IMR-90 (cell line): ENCODE measurements around the gene FBH1. TPM values are rescaled to one million over a fixed set of nuclear protein-coding genes. Genes with fewer than 3 reads are reported as not detected.

Experiments
- ATAC-seq: fragments of 200-7000 bp; cut with Tn5 transposase; 2 replicates; pipeline ENCODE4 v1.9.1; 2020; ENCODE audit warnings: low read depth, mild to moderate bottlenecking, moderate library complexity
- BruUV-seq: library from RNA; stranded (reverse); fragments of 400-500 nt; replicated peaks from 2 replicates; lab custom pipeline; 2021; lab: Mats Ljungman, UMichigan
- CTCF ChIA-PET: fragments of 300-600 bp; formaldehyde crosslinking; extraction: SDS; loops from one replicate; lab custom pipeline; 2021; ENCODE audit warnings: antibody characterized with exemption; lab: Yijun Ruan, JAX
- POLR2A ChIA-PET: fragments of 300-600 bp; sonication (Branson Sonifier 250); formaldehyde crosslinking; loops from one replicate; lab custom pipeline; 2022; ENCODE audit warnings: antibody characterized with exemption; ENCODE audit not compliant: unreplicated experiment; lab: Charles Lee
- DNase-seq: peaks from one replicate; pipeline ENCODE4 v3.0.0; 2013
- H2AFZ ChIP-seq: replicated peaks from 2 replicates; pipeline ENCODE3; 2013; ENCODE audit warnings: low read length, mild to moderate bottlenecking; ENCODE audit not compliant: poor library complexity
- H2AK5ac ChIP-seq: 2 replicates; pipeline ENCODE4 v1.6.1; 2013; ENCODE audit warnings: low read depth, low read length, inconsistent platforms
- H2AK9ac ChIP-seq: replicated peaks from 2 replicates; pipeline ENCODE3; 2013; ENCODE audit warnings: mild to moderate bottlenecking, low read depth, low read length, moderate library complexity; ENCODE audit not compliant: poor library complexity
- H2BK120ac ChIP-seq: 2 replicates; pipeline ENCODE4 v1.6.1; 2013; ENCODE audit warnings: low read depth, low read length, inconsistent platforms
- H2BK15ac ChIP-seq: 3 replicates; pipeline ENCODE4 v1.6.1; 2013; ENCODE audit warnings: low read depth, low read length, inconsistent platforms
- H2BK20ac ChIP-seq: 2 replicates; pipeline ENCODE4 v1.6.1; 2013; ENCODE audit warnings: low read depth, mild to moderate bottlenecking, inconsistent platforms, low read length, moderate library complexity
- H2BK5ac ChIP-seq: 2 replicates; pipeline ENCODE4 v1.6.1; 2013; ENCODE audit warnings: mild to moderate bottlenecking, low read depth, low read length, inconsistent platforms; ENCODE audit not compliant: poor library complexity, severe bottlenecking
- H3K14ac ChIP-seq: replicated peaks from 2 replicates; pipeline ENCODE4 v1.6.1; 2013; ENCODE audit warnings: low read depth, low read length, inconsistent platforms
- H3K18ac ChIP-seq: 2 replicates; pipeline ENCODE4 v1.6.1; 2013; ENCODE audit warnings: low read depth, low read length, control low read depth
- H3K23ac ChIP-seq: 2 replicates; pipeline ENCODE4 v1.6.1; 2013; ENCODE audit warnings: low read depth, low read length, inconsistent platforms
- H3K27ac ChIP-seq: 2 replicates; pipeline ENCODE4 v1.5.1; 2013; ENCODE audit warnings: mild to moderate bottlenecking, control low read depth, low read length; ENCODE audit not compliant: insufficient read depth
- H3K27me3 ChIP-seq: 2 replicates; pipeline ENCODE4 v1.6.1; 2013; ENCODE audit warnings: low read length; ENCODE audit not compliant: control insufficient read depth, insufficient read depth
- H3K36me3 ChIP-seq: 2 replicates; pipeline ENCODE4 v1.6.1; 2013; ENCODE audit warnings: low read length, mixed read lengths; ENCODE audit not compliant: control insufficient read depth, insufficient read depth
- H3K4ac ChIP-seq: 2 replicates; pipeline ENCODE4 v1.6.1; 2013; ENCODE audit warnings: low read depth, low read length, inconsistent platforms
- H3K4me1 ChIP-seq: 2 replicates; pipeline ENCODE4 v1.6.1; 2013; ENCODE audit warnings: low read length, mixed read lengths; ENCODE audit not compliant: control insufficient read depth, insufficient read depth
- H3K4me2 ChIP-seq: 2 replicates; pipeline ENCODE4 v1.6.1; 2013; ENCODE audit warnings: low read depth, mild to moderate bottlenecking, control low read depth, low read length, moderate library complexity
- H3K4me3 ChIP-seq: 2 replicates; pipeline ENCODE4 v1.5.1; 2013; ENCODE audit warnings: low read depth, mild to moderate bottlenecking, control low read depth, low read length, moderate library complexity; ENCODE audit not compliant: insufficient read depth
- H3K56ac ChIP-seq: 2 replicates; pipeline ENCODE4 v1.6.1; 2013; ENCODE audit warnings: low read length, inconsistent platforms; ENCODE audit not compliant: insufficient read depth; ENCODE audit errors: extremely low read depth
- H3K79me1 ChIP-seq, 2 experiments: 2 replicates each; pipeline ENCODE4 v1.6.1; 2013; ENCODE audit warnings: low read length in 2 of 2, inconsistent platforms in 1 of 2, low read depth in 1 of 2
- H3K9ac ChIP-seq: 2 replicates; pipeline ENCODE4 v1.6.1; 2013; ENCODE audit warnings: low read depth, low read length, control low read depth
- H3K9me1 ChIP-seq: 2 replicates; pipeline ENCODE4 v1.6.1; 2013; ENCODE audit warnings: low read length, inconsistent platforms; ENCODE audit not compliant: insufficient read depth
- H3K9me3 ChIP-seq: 2 replicates; pipeline ENCODE4 v1.6.1; 2013; ENCODE audit warnings: low read length; ENCODE audit not compliant: control insufficient read depth, insufficient read depth
- H4K20me1 ChIP-seq: 2 replicates; pipeline ENCODE4 v1.6.1; 2013; ENCODE audit warnings: low read length, inconsistent platforms; ENCODE audit not compliant: insufficient read depth
- H4K5ac ChIP-seq: 2 replicates; pipeline ENCODE4 v1.6.1; 2013; ENCODE audit warnings: mild to moderate bottlenecking, low read depth, low read length, control low read depth
- H4K8ac ChIP-seq, 2 experiments: 2 replicates each; pipeline ENCODE4 v1.6.1; 2013; ENCODE audit warnings: low read depth in 2 of 2, low read length in 2 of 2, control low read depth in 1 of 2, inconsistent platforms in 1 of 2
- H4K91ac ChIP-seq: 2 replicates; pipeline ENCODE4 v1.6.1; 2013; ENCODE audit warnings: low read depth, low read length, inconsistent platforms; ENCODE audit not compliant: insufficient read depth
- BHLHE40 ChIP-seq: fragments of 150-350 bp; IDR thresholded peaks from 2 replicates; pipeline ENCODE4 v1.6.1; 2016; ENCODE audit warnings: mild to moderate bottlenecking, low read depth, low read length
- CEBPB ChIP-seq: IDR thresholded peaks from 2 replicates; pipeline ENCODE4 v1.6.1; 2012; ENCODE audit warnings: low read depth, low read length, improper control_type of control experiment
- CHD1 ChIP-seq: IDR thresholded peaks from 2 replicates; pipeline ENCODE4 v1.6.1; 2012; ENCODE audit warnings: low read depth, low read length, improper control_type of control experiment
- CTCF ChIP-seq: conservative IDR thresholded peaks from 2 replicates; pipeline ENCODE4 v1.5.1; 2012; ENCODE audit warnings: mild to moderate bottlenecking, low read depth, low read length, improper control_type of control experiment
- FOS ChIP-seq: fragments of 150-350 bp; IDR thresholded peaks from 2 replicates; pipeline ENCODE4 v1.6.1; 2016; ENCODE audit warnings: low read depth, low read length
- MAFK ChIP-seq: IDR thresholded peaks from 2 replicates; pipeline ENCODE4 v1.6.1; 2012; ENCODE audit warnings: low read depth, low read length, improper control_type of control experiment
- MAZ ChIP-seq: IDR thresholded peaks from 2 replicates; pipeline ENCODE4 v1.6.1; 2012; ENCODE audit warnings: low read depth, mild to moderate bottlenecking, low read length, improper control_type of control experiment, moderate library complexity, borderline replicate concordance
- MXI1 ChIP-seq: IDR thresholded peaks from 2 replicates; pipeline ENCODE4 v1.6.1; 2012; ENCODE audit warnings: low read depth, mild to moderate bottlenecking, low read length, moderate library complexity, borderline replicate concordance
- NFE2L2 ChIP-seq: fragments of 150-350 bp; IDR thresholded peaks from 2 replicates; pipeline ENCODE4 v1.6.1; 2016; ENCODE audit warnings: low read depth, mild to moderate bottlenecking, low read length
- POLR2A ChIP-seq: IDR thresholded peaks from 2 replicates; pipeline ENCODE4 v1.6.1; 2012; ENCODE audit warnings: mild to moderate bottlenecking, low read depth, low read length
- RAD21 ChIP-seq: IDR thresholded peaks from 2 replicates; pipeline ENCODE4 v1.6.1; 2012; ENCODE audit warnings: low read length, improper control_type of control experiment
- RCOR1 ChIP-seq: IDR thresholded peaks from 2 replicates; pipeline ENCODE4 v1.6.1; 2012; ENCODE audit warnings: mild to moderate bottlenecking, low read length, improper control_type of control experiment; ENCODE audit not compliant: insufficient replicate concordance
- RFX5 ChIP-seq: IDR thresholded peaks from 2 replicates; pipeline ENCODE4 v1.8.0; 2012; ENCODE audit warnings: low read depth, mild to moderate bottlenecking, low read length, moderate library complexity
- SMC3 ChIP-seq: fragments of 150-350 bp; IDR thresholded peaks from 2 replicates; pipeline ENCODE4 v1.6.1; 2016; ENCODE audit warnings: low read depth, mild to moderate bottlenecking, antibody characterized with exemption, low read length, moderate library complexity
- WGBS, 2 experiments: methylation state at CpG; one replicate each; pipeline versions ENCODE4 v1.1.5 to v1.1.7; 2013; ENCODE audit warnings: missing lambda C conversion rate in 2 of 2; ENCODE audit not compliant: insufficient read length in 1 of 2; ENCODE audit errors: extremely low coverage in 2 of 2; 5-methylcytosine and 5-hydroxymethylcytosine counted together
- dilution Hi-C: fragments of 300-500 bp; cut with HindIII; formaldehyde crosslinking; loops from one replicate; pipeline ENCODE4 v1.14.3; 2018; ENCODE audit warnings: low sequenced_read_pairs; ENCODE audit not compliant: unreplicated experiment
- in situ Hi-C: fragments of 300-500 bp; cut with MboI; formaldehyde crosslinking; loops from 3 replicates; pipeline ENCODE4 v1.14.3; 2019; ENCODE audit warnings: low sequenced_read_pairs, inconsistent platforms, mixed read lengths
- intact Hi-C: fragments of 100-400 bp; cut with micrococcal nuclease; formaldehyde crosslinking; loops from 2 replicates; pipeline ENCODE4 v1.10.0; 2022
- polyA plus RNA-seq, 3 experiments: library from polyadenylated mRNA; depleted of rRNA; stranded (reverse); fragments of >200 nt; gene quantifications; 2 replicates each; pipeline ENCODE4 v1.2.3, GENCODE V29; 2012; ENCODE audit warnings: low replicate concordance in 1 of 3
- total RNA-seq: library from RNA; depleted of rRNA; stranded (reverse); fragments of >200 nt; gene quantifications from 2 replicates; pipeline ENCODE4 v1.2.3, GENCODE V29; 2012
- TF ChIP-seq, protein P1 (sequence below): fragments of 150-350 bp; IDR thresholded peaks from 2 replicates; pipeline ENCODE4 v1.6.1; 2016; ENCODE audit warnings: low read depth, mild to moderate bottlenecking, low read length, moderate library complexity, borderline replicate concordance
- TF ChIP-seq, protein P2 (sequence below): fragments of 150-350 bp; IDR thresholded peaks from 2 replicates; pipeline ENCODE4 v1.6.1; 2017; ENCODE audit warnings: mild to moderate bottlenecking, antibody characterized with exemption, low read length, low read depth

Gene FBH1
- total and polyA plus RNA-seq, 2 of the 4 experiments (the other 2 are of a cell fraction), result 59.3 to 72.2 TPM

- DNase-seq (no peak), ATAC-seq (no peak)
- Histone ChIP-seq H3K9me1 (peaks cover 17% of the 10 kb centered on the region), H4K8ac (no peak overlapping the region), H3K56ac (no peak overlapping the region), H3K4me2 (no peak overlapping the region), H2BK120ac (no peak overlapping the region), H4K20me1 (no peaks in the 10 kb centered on the region), H3K4ac (no peak overlapping the region), H3K27ac (no peak overlapping the region), H2BK5ac (no peak overlapping the region), H3K18ac (no peak overlapping the region), H4K91ac (no peak overlapping the region), H3K79me1 (peaks cover 7 to 20% of the 10 kb centered on the region in 2 experiments; a peak in 3 of 4 replicates), H2AFZ (no peak overlapping the region), H3K4me1 (no peaks in the 10 kb centered on the region), H3K23ac (no peak overlapping the region), H2AK9ac (no peak overlapping the region), H3K9me3 (no peaks in the 10 kb centered on the region), H3K9ac (no peak overlapping the region), H2BK20ac (no peak overlapping the region), H3K14ac (no peak overlapping the region), H2AK5ac (no peak overlapping the region), H3K4me3 (no peak overlapping the region), H3K27me3 (no peaks in the 10 kb centered on the region), H3K36me3 (peaks cover 78% of the 10 kb centered on the region), H4K5ac (no peak overlapping the region), H2BK15ac (no peak overlapping the region)
- ChIA-PET POLR2A (no interaction called here), CTCF (no interaction called here)
- intact Hi-C loops (no loop called here), dilution Hi-C loops (no loop called here), in situ Hi-C loops (no loop called here)
- TF ChIP-seq CTCF, result no peak
- TF ChIP-seq MXI1, result no peak
- no peak for TF ChIP-seq RFX5
- no peak for TF ChIP-seq CHD1
- TF ChIP-seq RAD21, result no peak
- no peak for TF ChIP-seq MAFK
- TF ChIP-seq RCOR1, result no peak
- no peak for TF ChIP-seq MAZ
- TF ChIP-seq SMC3, result no peak
- TF ChIP-seq BHLHE40, result no peak
- TF ChIP-seq, protein P1, sequence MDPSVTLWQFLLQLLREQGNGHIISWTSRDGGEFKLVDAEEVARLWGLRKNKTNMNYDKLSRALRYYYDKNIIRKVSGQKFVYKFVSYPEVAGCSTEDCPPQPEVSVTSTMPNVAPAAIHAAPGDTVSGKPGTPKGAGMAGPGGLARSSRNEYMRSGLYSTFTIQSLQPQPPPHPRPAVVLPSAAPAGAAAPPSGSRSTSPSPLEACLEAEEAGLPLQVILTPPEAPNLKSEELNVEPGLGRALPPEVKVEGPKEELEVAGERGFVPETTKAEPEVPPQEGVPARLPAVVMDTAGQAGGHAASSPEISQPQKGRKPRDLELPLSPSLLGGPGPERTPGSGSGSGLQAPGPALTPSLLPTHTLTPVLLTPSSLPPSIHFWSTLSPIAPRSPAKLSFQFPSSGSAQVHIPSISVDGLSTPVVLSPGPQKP, result no peak
- TF ChIP-seq, protein P2, sequence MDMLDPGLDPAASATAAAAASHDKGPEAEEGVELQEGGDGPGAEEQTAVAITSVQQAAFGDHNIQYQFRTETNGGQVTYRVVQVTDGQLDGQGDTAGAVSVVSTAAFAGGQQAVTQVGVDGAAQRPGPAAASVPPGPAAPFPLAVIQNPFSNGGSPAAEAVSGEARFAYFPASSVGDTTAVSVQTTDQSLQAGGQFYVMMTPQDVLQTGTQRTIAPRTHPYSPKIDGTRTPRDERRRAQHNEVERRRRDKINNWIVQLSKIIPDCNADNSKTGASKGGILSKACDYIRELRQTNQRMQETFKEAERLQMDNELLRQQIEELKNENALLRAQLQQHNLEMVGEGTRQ, result no peak
- no peak for TF ChIP-seq CEBPB
- no peak for TF ChIP-seq NFE2L2
- TF ChIP-seq POLR2A, result no peak
- no peak for TF ChIP-seq FOS
- no TSS peak for BruUV-seq
- WGBS, 2 experiments, result no CpG with 5 or more reads among the region's 7 CpGs
Observed at GRCh38 chr10:5919568-5919967, 29.5 kb downstream of the FBH1 start.
